ENCODE measurements around the gene TMEM201.

TMEM201 gene

GRCh38 chr1:9551984-9552383 is 36.7 kb upstream of the TMEM201 start:
- DNase-seq = no peak
- H3K9ac ChIP-seq (ENCODE audit: low read length) = no peak overlapping the region
- TF ChIP-seq CTCF (IDR thresholded peaks at IDR 0.05; ENCODE audit: low read length) (no peak), EZH2 (optimal IDR thresholded peaks at IDR 0.05; ENCODE audit: low read depth, low read length) (no peak), EZH2phosphoT487 (IDR thresholded peaks at IDR 0.05; ENCODE audit: low read length) (no peak)
- no peaks in the 10 kb centered on the region for H3K4me1 ChIP-seq (ENCODE audit: low read length)
- no peaks in the 10 kb centered on the region for H3K36me3 ChIP-seq (replicated peaks; ENCODE audit: insufficient read depth, low read length)
- no peaks in the 10 kb centered on the region for H4K20me1 ChIP-seq (ENCODE audit: insufficient read depth, low read length)
- H3K4me2 ChIP-seq (ENCODE audit: low read depth, low read length) = no peak overlapping the region
- peaks cover 39% of the 10 kb centered on the region for H3K79me2 ChIP-seq (ENCODE audit: low read length)
- no peak overlapping the region for H2AFZ ChIP-seq (ENCODE audit: low read length)
- no peaks in the 10 kb centered on the region for H3K27me3 ChIP-seq (replicated peaks; ENCODE audit: insufficient read depth, low read length)
- H3K4me3 ChIP-seq (ENCODE audit: low read length) = no peak overlapping the region
- H3K9me3 ChIP-seq (replicated peaks; ENCODE audit: insufficient read depth, low read length) = no peaks in the 10 kb centered on the region
- H3K9me2 ChIP-seq (replicated peaks; ENCODE audit: insufficient read depth, low read length) = no peaks in the 10 kb centered on the region
- H3F3A ChIP-seq (ENCODE audit: insufficient read depth, low read length) = no peaks in the 10 kb centered on the region
- no peak overlapping the region for H3K27ac ChIP-seq (ENCODE audit: low read length)

DNA sequence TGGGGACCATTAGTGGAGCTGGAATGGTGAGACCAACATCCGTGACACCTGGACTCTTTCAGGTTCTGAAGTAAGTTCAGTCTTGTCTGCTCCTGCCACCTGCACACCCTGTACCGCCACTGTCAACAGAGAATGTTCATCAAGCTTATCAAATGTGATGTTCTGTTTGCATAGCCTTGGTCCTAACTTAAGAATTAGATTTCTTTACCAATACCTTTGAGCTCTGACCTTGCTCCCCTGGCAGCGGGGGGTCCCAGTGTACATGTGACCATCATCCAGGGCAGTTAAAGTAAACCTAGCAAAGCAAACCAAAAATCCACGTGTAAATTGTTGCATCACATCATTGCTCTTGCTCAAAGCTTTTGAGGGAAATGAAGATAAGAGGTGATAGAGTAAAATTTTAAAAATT is 35.0 kb upstream of the TMEM201 start:
- H3K9me2 ChIP-seq (replicated peaks; ENCODE audit: insufficient read depth, low read length) = no peaks in the 10 kb centered on the region
- no peaks in the 10 kb centered on the region for H3K27me3 ChIP-seq (replicated peaks; ENCODE audit: insufficient read depth, low read length)
- no peaks in the 10 kb centered on the region for H3F3A ChIP-seq (ENCODE audit: insufficient read depth, low read length)
- TF ChIP-seq EZH2 (optimal IDR thresholded peaks at IDR 0.05; ENCODE audit: low read depth, low read length) (no peak), CTCF (IDR thresholded peaks at IDR 0.05; ENCODE audit: low read length) (no peak), EZH2phosphoT487 (IDR thresholded peaks at IDR 0.05; ENCODE audit: low read length) (no peak)
- no peak overlapping the region for H3K4me2 ChIP-seq (ENCODE audit: low read depth, low read length)
- no peaks in the 10 kb centered on the region for H3K9me3 ChIP-seq (replicated peaks; ENCODE audit: insufficient read depth, low read length)
- H3K27ac ChIP-seq (ENCODE audit: low read length) = no peak overlapping the region
- no peaks in the 10 kb centered on the region for H3K4me1 ChIP-seq (ENCODE audit: low read length)
- DNase-seq = no peak
- no peak overlapping the region for H2AFZ ChIP-seq (ENCODE audit: low read length)
- H3K4me3 ChIP-seq (ENCODE audit: low read length) = no peak overlapping the region
- no peaks in the 10 kb centered on the region; the same call in 1 of the 2 replicates for H3K36me3 ChIP-seq (replicated peaks; ENCODE audit: insufficient read depth, low read length)
- no peak overlapping the region for H3K9ac ChIP-seq (ENCODE audit: low read length)
- H4K20me1 ChIP-seq (ENCODE audit: insufficient read depth, low read length) = no peaks in the 10 kb centered on the region
- H3K79me2 ChIP-seq (ENCODE audit: low read length) = peaks cover 21% of the 10 kb centered on the region

GRCh38 chr1:9555942-9556341 is 32.8 kb upstream of the TMEM201 start:
- Histone ChIP-seq H3K36me3 (replicated peaks; ENCODE audit: insufficient read depth, low read length) (no peaks in the 10 kb centered on the region; the same call in 1 of the 2 replicates), H3K4me3 (ENCODE audit: low read length) (no peak overlapping the region), H3K9me3 (replicated peaks; ENCODE audit: insufficient read depth, low read length) (no peaks in the 10 kb centered on the region), H2AFZ (ENCODE audit: low read length) (no peak overlapping the region), H3K27me3 (replicated peaks; ENCODE audit: insufficient read depth, low read length) (no peaks in the 10 kb centered on the region), H3K9ac (ENCODE audit: low read length) (no peak overlapping the region), H4K20me1 (ENCODE audit: insufficient read depth, low read length) (no peaks in the 10 kb centered on the region), H3K4me2 (ENCODE audit: low read depth, low read length) (no peak overlapping the region), H3K4me1 (ENCODE audit: low read length) (no peaks in the 10 kb centered on the region), H3K79me2 (ENCODE audit: low read length) (peaks cover 13% of the 10 kb centered on the region), H3K27ac (ENCODE audit: low read length) (no peak overlapping the region), H3K9me2 (replicated peaks; ENCODE audit: insufficient read depth, low read length) (no peaks in the 10 kb centered on the region), H3F3A (ENCODE audit: insufficient read depth, low read length) (no peaks in the 10 kb centered on the region)
- no peak for TF ChIP-seq EZH2phosphoT487 (IDR thresholded peaks at IDR 0.05; ENCODE audit: low read length)
- TF ChIP-seq EZH2 (optimal IDR thresholded peaks at IDR 0.05; ENCODE audit: low read depth, low read length) = no peak
- TF ChIP-seq CTCF (IDR thresholded peaks at IDR 0.05; ENCODE audit: low read length) = no peak
- no peak for DNase-seq

All from MM.1S (cell line).